ENCODE measurements around the gene BHLHA15.

GRCh38 chr7:98256431-98256830 lies 45.2 kb downstream of the BHLHA15 start:
- no peak for TF ChIP-seq CTCF (IDR thresholded peaks at IDR 0.05)
- TF ChIP-seq ZFX (IDR thresholded peaks at IDR 0.05; ENCODE audit: borderline replicate concordance): no peak

Measured in 22Rv1 (cell line).